NCI-H128 (cell line): Measurements from ENCODE around the gene SLC51A.
"Not testable (repeated sequence)": the region's sequence is repeated elsewhere in the genome, so short reads cannot be mapped to it uniquely, and the experiment has no call there.

Source experiments
- DNase-seq: peaks from one replicate; lab custom pipeline; 2025; ENCODE audit not compliant: unreplicated experiment; lab: John Stamatoyannopoulos, UW

SLC51A gene

DNA sequence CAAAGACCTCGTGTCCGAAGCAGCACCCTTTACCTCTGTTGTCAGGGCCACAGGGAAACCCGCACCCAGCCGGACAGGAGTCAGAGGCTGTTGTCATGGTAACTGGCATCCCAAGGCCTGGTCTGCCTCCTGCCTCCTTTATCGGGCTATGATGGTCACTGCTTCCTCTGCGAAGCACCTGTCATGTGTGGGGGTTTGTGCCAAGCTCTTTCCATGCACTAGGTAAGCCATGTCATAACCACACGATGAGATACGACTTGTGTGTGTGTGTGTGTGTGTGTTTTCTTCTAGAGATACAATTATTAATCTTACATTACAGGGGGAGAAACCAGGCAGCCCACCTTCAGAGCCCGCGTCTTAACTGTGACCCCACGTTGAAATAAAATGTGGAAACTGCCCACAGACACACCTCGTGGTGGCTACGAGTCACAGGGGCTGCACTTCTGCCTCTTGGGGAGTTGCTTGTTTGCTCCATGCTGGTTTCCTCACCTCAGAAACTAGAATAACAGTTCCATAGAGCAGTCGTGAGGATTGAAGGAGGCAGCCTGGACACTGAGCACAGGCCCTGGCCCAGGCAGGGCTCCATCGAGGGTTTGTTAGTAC is 23.1 kb upstream of the SLC51A start:
- no peak for DNase-seq

DNA sequence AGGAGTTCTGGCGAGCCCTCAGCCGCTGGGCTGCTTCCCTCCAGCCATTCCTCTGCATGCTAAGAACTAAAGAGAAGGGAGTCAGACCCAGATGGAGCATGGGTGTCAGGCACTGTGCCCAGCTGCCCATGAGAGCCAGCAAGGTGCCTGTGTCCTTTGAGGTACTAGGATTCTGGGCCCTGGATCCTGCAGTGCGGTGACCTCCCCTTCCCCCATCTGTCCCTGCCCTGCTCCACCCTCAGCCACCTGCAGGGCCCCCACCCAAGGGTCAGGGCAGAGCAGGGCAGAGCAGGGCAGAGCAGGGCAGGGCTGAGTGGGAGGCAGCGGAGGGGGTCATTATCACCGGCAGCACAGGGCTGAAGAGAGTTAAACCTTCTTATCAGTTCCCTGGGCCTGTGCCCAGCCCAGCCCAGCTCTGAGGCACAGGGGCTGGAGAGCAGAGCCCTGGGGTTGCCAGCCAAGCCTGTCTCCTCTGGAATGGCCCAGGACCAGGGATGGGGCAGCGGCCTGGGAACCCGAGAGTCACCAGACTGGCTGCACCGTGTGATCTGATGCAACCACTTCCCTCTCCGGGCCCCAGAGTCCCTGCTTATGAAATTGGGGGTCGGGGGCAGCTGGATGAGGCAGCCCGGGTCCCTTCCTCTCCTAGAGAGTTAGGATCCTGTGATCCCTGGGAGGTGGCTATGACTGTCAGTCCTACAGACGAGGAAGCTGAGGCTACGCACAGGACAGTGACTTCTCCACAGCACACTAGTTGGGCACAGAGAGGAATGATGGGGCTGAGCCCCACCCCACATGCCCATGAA is 22.4 kb upstream of the SLC51A start:
- DNase-seq, result no peak

DNA sequence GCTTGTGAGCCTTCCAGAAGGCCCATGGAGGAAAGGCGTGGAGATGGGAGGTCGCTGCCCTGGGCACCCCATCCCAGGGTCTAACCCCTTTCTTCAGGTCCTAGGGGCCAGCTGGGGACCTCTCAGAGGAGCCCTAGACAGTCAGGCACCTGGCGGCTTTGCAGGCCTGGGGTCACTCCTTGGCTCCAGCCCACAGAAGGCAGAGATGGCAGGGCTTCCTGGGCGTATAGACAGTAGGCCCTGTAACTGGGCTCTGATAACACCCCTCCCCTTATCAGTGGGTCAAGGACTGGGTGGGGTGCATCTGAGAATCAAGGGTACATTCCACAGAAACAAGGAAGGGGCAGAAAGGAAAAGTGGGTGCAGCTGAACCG is 21.8 kb upstream of the SLC51A start:
- DNase-seq, result no peak

DNA sequence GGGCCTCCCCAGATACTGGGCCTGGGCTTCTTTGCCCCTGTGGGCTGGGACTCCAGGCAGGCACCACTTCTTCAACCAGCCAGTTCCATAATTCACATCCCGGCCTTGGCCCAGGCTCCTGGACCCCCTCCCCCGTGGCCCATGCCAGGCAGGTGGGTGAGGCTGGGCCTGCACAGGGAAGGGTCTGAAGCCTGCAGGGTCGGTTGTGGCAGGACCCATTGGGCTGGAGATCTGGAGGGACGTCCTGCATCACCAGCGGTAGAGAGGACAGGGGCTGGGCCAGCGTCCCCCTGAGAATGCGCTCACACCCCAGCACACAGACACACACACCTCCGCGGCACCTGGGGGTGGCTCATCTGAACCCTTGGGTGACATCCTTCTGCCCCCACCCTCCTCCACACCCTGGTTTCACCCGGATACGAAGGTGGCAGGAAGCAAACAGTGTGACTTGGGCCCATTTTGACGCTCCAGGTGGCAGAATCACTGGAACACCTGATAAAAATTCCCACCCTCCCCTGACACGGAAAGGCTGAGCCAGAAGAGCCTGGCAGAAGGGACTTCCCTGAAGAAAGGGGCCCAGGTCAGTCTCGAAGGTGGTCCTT is 20.6 kb upstream of the SLC51A start:
- no peak for DNase-seq

DNA sequence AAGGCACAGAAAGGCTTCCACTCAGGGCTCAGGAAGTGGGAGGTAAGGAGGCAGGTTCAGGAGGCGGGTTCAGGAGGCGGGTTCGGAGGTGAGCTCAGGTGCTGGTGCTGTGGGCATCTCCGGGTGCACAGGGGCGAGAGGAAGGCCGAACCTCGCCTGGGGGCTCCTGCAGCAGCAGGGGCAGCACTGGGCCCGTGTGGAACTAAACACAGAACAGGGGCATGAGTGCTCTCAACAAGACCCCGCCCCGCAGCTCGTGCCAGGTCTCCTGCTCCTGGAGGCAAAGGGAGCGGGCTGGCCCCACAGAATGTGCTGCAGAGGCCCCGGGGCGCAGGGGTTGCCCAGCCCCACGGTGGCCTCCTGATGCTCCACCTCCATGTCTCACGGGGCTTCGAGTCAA is 18.8 kb upstream of the SLC51A start:
- no peak for DNase-seq

DNA sequence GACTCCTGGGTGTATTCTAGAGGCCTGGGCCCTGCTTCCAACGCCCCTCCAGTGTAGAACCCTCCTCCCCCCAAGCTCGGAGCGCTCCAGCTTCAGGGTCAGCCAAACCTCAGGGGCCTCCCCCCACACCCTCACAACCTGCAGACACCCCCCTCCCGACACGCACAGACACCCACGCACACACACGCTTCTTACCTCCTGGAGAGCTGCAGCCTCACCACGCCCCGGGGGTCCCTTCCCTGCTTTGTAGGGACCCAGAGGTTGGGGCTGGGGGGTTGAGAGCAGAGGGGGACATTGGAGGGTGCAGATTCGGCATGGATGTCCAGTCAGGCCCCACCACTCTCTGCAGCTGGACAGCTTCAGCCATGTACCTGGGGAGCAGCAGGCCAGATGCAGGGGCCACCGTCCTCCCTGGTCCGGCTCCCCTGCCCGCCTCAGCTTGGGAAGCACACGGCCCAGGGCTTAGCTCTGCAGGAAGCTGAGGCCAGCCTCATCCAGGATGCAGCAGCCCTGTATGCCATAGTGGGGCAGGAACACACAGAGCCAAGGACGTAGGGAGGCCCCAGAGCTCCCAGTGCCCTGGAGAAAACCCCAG is 18.2 kb upstream of the SLC51A start:
- no peak for DNase-seq

DNA sequence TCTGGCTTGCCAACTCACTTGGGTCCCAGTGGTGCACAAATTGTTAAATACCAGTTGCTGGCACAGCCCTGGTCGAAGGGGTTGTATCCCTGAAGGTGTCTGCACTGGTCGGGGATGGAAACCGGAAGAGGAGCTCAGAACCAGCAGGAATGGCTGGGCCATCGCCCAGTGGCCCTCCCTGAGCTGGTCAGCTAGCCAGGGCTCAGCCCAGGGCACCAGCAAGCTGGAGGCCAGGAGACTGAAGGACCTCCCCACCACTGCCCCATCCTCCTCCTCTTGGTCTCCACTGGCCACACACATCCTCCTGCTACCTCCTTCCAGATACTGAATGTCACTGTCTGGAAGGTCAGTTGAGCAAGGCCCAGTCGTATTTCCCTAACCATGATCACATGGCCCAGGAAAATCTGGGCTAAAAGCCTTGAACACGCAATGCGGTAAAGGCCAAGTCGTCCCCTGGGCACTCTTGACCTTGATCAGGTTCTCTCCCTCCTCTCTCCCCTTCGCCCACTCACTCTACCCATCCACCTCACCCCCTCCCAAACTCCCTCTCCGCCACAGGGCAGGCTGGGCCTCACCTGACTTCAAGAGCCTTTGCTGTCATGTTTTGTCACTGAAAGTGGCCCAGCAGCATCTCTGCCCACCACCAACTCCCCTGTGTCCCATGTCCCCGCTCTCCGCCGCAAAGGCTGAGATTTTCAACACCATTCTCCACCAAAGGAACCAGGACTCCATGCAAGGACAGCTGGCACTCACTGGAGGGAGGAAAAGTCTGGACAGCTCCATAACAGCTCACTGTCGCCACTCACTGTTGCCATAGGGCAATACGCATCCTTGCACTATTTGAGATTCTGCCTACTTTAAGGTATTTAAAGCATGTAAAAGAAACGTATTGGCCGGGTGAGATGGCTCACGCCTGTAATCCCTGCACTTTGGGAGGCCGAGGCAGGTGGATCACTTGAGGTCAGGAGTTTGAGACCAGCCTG is 17.3 kb upstream of the SLC51A start:
- DNase-seq, result no peak

DNA sequence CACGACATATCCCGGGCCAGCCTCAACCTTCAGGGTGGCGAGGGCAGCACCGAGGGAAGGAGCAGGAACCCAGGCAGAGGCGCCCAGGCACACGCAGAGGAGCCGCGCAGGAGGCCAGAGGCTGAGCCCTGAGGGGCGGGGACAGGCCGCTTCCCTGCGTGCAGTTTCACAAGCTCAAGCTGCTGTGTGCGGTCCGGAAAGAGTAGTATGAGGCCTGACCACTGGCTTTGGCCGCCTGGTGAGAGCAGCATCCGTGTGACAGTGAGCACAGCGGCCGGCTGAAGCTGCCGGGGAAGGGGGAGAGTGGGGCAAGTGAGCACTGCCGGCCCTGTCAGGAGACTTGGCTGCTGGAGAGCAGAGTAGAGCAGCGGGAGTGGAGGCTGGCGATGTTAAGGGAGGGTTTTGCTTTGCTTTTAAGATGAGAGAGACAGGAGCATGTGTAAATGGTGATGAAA is 13.8 kb upstream of the SLC51A start:
- DNase-seq, result no peak

DNA sequence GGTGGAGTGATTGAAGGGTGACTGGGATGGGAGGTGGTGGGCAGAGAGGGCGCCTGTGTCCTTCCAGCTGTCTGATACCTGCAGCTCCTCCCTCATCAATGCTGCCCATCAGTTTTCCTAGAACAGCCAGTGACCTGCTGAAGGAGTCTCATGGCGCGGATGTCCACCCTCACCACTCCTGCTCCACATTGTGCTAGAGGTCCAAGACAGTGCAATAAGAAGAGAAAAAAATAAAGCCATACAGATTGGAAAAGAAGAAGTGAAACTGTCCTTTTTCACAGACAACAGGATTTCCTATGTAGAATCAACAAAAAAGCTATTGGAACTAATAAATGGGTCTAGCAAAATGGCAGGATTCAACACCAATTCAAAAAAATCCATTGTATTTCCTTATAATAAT is 12.5 kb upstream of the SLC51A start:
- DNase-seq, result no peak

DNA sequence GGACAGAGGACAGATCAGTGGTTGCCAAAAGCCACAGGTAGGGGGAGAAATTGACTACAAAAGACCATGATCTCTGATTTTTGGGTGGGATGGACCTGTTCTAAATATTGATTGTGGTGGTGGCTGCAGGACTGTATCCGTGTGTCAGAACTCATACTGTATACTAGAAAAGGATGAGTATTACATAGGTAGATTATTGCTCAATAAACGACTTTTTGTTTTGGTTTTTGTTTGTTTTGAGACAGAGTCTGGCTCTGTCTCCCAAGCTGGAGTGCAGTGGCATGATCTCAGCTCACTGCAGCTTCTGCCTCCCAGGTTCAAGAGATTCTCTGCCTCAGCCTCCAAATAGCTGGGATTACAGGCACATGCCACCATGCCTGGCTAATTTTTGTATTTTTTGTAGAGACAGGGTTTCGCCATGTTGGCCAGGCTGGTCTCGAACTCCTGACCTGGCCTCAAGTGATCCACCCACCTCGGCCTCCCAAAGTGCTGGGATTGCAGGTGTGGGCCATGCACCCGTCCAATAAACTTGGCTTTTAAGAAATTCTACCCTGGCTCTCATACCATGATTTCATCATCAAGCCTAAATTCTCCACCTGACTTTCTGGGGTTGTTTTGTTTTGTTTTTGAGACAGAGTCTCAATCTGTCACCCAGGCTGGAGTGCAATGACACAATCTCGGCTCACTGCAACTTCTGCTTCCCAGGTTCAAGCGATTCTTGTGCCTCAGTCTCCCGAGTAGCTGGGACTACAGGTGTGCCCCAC is 10.7 kb upstream of the SLC51A start:
- DNase-seq, result not testable (repeated sequence)

DNA sequence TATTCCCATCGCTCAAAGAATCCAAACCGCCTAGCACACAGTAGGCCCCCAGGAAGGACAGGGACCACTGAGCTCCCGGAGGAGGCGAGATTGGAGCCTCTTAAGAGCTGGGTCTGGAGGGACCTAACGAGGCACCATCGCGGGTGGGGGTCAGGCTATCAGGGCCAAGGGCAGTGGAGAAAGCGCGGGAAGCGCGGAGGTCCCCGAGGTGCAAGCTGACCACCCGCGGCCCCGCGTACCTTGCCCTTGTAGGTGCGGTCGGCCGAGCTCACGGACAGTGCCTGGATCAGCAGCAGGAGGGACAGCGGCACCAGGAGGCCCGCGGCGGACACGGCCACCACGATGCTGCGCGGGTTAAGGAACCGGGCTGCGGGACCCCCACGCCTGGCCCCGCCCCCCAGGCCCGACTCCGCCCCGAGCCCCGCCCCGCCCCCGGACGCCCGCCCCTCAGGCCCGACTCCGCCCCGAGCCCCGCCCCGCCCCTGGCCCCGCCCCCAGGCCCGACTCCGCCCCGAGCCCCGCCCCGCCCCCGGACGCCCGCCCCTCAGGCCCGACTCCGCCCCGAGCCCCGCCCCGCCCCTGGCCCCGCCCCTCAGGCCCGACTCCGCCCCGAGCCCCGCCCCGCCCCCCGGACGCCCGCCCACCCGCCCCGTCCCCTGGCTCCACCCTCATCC is 9.0 kb upstream of the SLC51A start:
- DNase-seq, result no peak

DNA sequence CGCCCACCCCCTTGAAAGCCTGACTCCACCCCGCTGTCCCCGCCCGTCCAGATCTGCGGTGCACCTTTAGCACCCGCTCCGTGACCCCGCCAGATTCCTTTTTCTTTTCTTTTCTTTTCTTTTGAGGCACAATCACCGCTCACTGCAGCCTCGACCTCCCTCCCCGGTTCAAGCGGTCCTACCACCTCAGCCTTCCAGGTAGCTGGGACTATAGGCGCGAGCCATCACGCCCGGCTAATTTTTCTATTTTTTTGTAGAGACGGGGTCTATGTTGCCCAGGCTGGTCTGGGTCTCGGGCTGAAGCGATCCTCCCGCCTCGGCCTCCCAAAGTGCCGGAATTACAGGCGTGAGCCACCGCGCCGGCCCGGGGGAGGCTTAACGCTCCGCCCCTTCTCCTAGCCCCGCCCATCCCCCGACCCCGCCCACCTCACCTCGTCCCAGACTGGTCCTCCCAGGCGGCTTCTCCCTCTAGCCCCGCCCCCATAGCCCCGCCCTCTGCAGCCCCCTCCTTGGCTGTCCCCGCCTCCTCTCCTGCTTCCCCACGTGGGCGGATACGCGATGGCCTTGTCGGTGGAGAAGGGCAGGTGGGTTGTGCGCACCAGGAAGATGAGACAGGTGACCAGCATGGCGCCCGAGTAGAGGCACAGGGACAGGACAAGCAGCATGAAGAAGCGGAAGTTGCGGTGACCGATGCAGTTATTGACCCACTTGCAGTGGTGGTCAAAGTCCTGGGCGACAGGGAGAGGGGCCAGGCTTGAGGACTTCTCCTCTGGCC is 8.3 kb upstream of the SLC51A start:
- DNase-seq, result no peak

DNA sequence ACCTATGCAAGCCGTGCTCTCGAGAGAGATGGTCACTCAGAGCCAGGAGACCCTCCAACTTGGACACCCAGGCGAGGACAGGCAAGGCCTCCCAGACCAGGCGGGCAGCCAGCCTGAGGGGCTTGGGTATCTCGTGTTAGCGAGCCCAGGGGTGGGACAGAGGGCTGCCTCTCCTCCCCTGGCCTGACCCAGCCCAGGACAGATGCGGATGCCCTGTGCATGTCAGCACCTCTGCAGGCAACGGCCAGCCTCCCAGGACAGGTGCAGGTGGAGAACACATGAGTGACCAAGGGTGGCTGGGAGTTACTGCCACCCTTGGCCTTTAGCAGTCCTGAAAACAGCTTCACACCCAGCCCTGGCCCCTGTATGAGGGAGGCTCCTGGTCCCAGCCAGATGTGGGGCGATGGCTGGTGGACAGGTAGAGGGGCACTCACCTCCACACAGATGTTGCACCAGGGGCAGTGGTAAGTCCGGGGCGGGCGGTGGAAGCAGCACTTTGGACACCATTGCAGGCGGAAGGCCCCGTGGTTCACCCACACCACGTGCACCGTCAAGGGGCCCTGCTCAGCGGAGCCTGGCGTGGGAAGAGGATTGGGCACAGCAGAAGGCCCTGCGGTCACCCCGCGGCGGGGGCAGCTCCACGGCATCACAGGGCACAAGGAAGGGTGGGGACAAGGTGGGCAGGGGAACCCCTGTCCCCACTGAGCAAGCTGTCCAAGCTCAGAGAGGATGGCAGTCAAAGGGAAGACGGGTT is 7.2 kb upstream of the SLC51A start:
- DNase-seq, result no peak

DNA sequence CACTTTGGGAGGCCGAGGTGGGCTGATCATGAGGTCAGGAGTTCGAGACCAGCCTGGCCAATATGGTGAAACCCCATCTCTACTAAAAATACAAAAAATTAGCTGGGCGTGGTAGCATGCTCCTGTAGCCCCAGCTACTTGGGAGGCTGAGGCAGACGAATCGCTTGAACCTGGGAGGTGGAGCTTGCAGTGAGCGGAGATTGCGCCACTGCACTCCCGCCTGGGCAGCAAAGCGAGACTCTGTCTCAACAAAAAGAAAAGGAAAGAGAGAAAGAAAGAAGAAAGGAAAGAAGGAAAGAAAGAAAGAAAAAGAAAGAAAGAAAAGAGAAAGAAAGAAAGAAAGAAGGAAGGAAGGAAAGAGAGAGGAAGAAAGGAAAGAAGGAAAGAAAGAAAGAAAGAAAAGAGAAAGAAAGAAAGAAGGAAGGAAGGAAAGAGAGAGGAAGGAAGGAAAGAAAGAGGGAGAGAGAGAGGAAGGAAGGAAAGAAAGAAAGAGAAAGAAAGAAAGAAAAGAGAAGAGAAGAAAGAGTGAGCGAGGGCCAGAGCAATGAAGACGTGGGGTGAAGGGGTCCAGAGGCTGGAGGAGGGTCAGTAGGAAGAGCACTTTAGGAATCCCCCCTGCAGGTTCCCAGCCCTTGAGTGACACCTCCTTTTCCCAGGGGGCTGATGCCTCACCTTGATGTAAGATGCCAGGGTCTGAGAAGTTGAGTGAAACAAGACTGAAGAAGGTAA is 6.2 kb upstream of the SLC51A start:
- DNase-seq, result not testable (repeated sequence)

DNA sequence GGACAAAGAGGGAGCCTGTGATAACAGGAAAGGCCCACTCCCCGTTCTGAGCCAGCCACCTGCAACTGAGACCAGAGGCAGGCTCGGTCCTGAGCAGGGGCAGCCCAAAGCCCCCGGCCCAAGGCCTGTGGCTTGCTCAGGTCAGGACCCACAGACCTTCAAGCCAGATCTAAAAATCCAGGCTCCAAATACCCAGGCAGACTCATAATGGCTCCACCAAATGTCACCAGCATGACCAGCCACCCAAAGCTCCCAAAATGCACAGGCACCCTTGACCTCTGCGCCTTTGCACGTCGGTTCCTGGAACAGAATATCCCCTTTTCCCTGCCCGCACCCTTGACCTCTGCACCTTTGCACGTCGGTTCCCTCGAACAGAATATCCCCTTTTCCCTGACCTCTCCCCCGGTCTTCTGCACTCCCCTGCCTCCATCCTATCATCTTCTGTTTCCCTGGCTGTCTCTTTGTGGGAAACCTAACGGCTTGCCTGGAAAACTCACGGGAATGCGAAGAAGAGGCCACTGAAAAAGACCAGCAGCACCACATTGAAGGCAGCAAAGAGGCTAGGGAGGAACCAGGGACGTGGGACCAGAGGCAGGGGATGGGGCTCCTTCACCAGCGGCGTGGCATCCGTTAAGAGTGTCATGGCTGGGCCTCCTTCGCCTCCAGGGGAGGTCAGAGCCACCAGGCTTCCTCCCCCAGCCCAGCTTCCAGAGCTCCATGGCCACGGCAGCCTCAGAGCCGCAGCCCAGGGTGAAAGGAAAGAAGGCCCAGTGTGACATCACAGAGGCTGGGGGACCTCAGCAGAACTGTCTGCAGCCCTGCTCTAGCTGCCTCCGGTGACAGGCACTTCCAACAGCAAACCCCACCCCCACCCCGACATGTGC is 5.4 kb upstream of the SLC51A start, which contains the start of gene ZDHHC19:
TSS of gene ZDHHC19 (minus strand) at position 728 of the 884 bp plus-strand sequence. CDS start at position 643, 85 bp downstream.
- no peak for DNase-seq

DNA sequence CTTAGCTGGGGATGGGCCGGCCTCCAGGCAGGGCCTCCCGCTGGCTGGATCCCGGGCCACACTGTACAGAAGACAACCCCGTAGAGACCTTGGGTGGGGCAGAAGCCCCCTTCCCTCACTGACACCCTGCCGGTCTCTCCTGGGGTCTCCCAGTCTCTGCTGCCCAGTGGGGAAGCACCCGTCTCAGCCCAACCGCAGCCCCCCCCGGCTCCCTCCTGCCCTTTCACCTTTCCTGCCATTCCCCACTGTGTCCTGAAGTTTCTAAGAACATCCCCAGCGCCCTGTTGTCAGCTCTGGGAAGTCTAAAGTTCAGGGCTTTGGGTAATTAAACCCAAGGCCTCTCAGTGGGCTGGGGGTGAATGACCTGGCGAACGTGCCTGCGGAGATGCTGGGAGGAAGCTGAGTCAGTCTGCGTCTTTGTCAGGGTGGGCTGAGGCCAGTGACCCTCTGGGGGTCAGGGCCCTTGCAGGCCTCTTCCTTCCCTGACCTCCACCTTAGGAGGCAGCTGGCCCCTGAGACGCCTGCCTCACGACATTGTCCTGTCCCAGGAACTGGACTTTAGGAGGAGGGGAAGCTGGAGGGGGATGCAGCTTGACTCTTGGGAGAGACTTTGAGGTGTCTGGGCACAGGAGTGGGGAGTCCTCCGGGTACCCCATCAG is 1.4 kb upstream of the SLC51A start:
- DNase-seq, result no peak
